HepG2 (cell line): ENCODE measurements around the gene AUTS2. TPM values are rescaled to one million over a fixed set of nuclear protein-coding genes. Genes with fewer than 3 reads are reported as not detected.

Experiments
- ATAC-seq: fragments of 200-7000 bp; cut with Tn5 transposase; 3 replicates; pipeline ENCODE4 v1.9.1; 2020; ENCODE audit warnings: mild to moderate bottlenecking, moderate library complexity
- BruUV-seq: library from RNA; stranded (reverse); fragments of 400-500 nt; replicated peaks from 2 replicates; lab custom pipeline; 2021; lab: Mats Ljungman, UMichigan
- CTCF ChIA-PET: fragments of 300-600 bp; formaldehyde crosslinking; extraction: SDS; loops from one replicate; lab custom pipeline; 2021; ENCODE audit warnings: low total read pairs, inconsistent platforms, low intra/inter-chr PET ratio; lab: Yijun Ruan, JAX
- POLR2A ChIA-PET: fragments of 350-600 bp; sonication (Branson Sonifier 250); formaldehyde crosslinking; loops from one replicate; lab custom pipeline; 2020; ENCODE audit warnings: antibody characterized with exemption, inconsistent platforms; lab: Yijun Ruan, JAX
- DNase-seq: peaks from one replicate; pipeline ENCODE4 v3.0.0-alpha.2; 2015; ENCODE audit warnings: low spot score
- FAIRE-seq: peaks from 3 replicates; lab custom pipeline; 2011; peaks lifted over from hg19 to GRCh38; lab: Jason Lieb, UNC
- H2AFZ ChIP-seq: one replicate; pipeline ENCODE4 v1.6.1; 2011; ENCODE audit warnings: low read length, inconsistent platforms
- H3K27ac ChIP-seq: fragments of 300-600 bp; 3 replicates; pipeline ENCODE4 v1.8.0; 2011; ENCODE audit warnings: mixed run types, mild to moderate bottlenecking, mixed read lengths, low read length, inconsistent platforms; ENCODE audit not compliant: insufficient read depth; ENCODE audit errors: extremely low read length
- H3K27me3 ChIP-seq, 2 experiments: fragments of 200-600 bp in 1 of 2; 2 replicates in 1 of 2; 3 replicates in 1 of 2; pipeline versions ENCODE4 v1.6.0 to v1.8.0; 2011; ENCODE audit warnings: low read length in 2 of 2, mild to moderate bottlenecking in 2 of 2, moderate library complexity in 2 of 2, inconsistent platforms in 1 of 2; ENCODE audit not compliant: insufficient read depth in 2 of 2, control insufficient read depth in 1 of 2
- H3K36me3 ChIP-seq, 2 experiments: fragments of 200-600 bp in 1 of 2; replicated peaks in 1 of 2; 2 replicates in 1 of 2; 3 replicates in 1 of 2; pipeline versions ENCODE4 v1.5.1 to v1.8.0; 2011; ENCODE audit warnings: low read length in 2 of 2, inconsistent platforms in 1 of 2; ENCODE audit not compliant: insufficient read depth in 2 of 2, control insufficient read depth in 1 of 2
- H3K4me1 ChIP-seq: 2 replicates; pipeline ENCODE4 v1.5.1; 2012; ENCODE audit warnings: low read length, inconsistent platforms; ENCODE audit not compliant: insufficient read depth
- H3K4me2 ChIP-seq: 2 replicates; pipeline ENCODE4 v1.6.0; 2011; ENCODE audit warnings: low read depth, low read length, inconsistent platforms
- H3K4me3 ChIP-seq, 3 experiments: fragments of 200-600 bp in 1 of 3; sonication (generic), shearing (Covaris generic) in 1 of 3; replicated peaks in 1 of 3; 2 replicates each; pipeline ENCODE4 v1.5.1; 2011 to 2016; ENCODE audit warnings: low read length in 3 of 3, inconsistent platforms in 2 of 3, low read depth in 2 of 3, mild to moderate bottlenecking in 2 of 3, control low read depth in 1 of 3, mixed read lengths in 1 of 3; ENCODE audit not compliant: insufficient read depth in 1 of 3
- H3K79me2 ChIP-seq: one replicate; pipeline ENCODE4 v1.6.1; 2011; ENCODE audit warnings: low read length, inconsistent platforms; ENCODE audit not compliant: insufficient read depth
- H3K9ac ChIP-seq: 2 replicates; pipeline ENCODE4 v1.6.0; 2011; ENCODE audit warnings: mild to moderate bottlenecking, low read depth, low read length, inconsistent platforms; ENCODE audit not compliant: insufficient read depth
- H3K9me3 ChIP-seq: 2 replicates; pipeline ENCODE4 v1.5.1; 2012; ENCODE audit warnings: mild to moderate bottlenecking, low read length
- H4K20me1 ChIP-seq: 2 replicates; pipeline ENCODE4 v1.6.0; 2011; ENCODE audit warnings: inconsistent platforms, mild to moderate bottlenecking, low read length, moderate library complexity; ENCODE audit not compliant: insufficient read depth
- CBFB ChIP-seq: sonication (generic); formaldehyde crosslinking; IDR thresholded peaks from 2 replicates; pipeline ENCODE4 v1.4.0; 2020; ENCODE audit warnings: missing genetic modification reagents
- CENPT ChIP-seq: sonication (generic); formaldehyde crosslinking; IDR thresholded peaks from 2 replicates; pipeline ENCODE4 v1.8.0; 2022; ENCODE audit warnings: low read depth, mild to moderate bottlenecking, moderate library complexity, missing genetic modification reagents
- E2F2 ChIP-seq: sonication (generic); formaldehyde crosslinking; IDR thresholded peaks from 2 replicates; pipeline ENCODE4 v1.4.0; 2020; ENCODE audit warnings: missing genetic modification reagents, borderline replicate concordance
- KLF16 ChIP-seq, 2 experiments: sonication (generic) in 1 of 2; formaldehyde crosslinking in 1 of 2; IDR thresholded peaks; 2 replicates each; pipeline versions ENCODE4 v1.6.1 to v1.8.0; 2016 to 2023; ENCODE audit warnings: missing genetic modification reagents in 2 of 2, missing compliant biosample characterization in 1 of 2
- THRA ChIP-seq: sonication (generic); formaldehyde crosslinking; IDR thresholded peaks from 2 replicates; pipeline ENCODE4 v1.4.0; 2020; ENCODE audit warnings: missing genetic modification reagents, borderline replicate concordance
- ZBTB43 ChIP-seq: sonication (generic); formaldehyde crosslinking; conservative IDR thresholded peaks from 2 replicates; pipeline ENCODE4 v1.4.0; 2020; ENCODE audit warnings: missing genetic modification reagents
- ZNF766 ChIP-seq: sonication (generic); formaldehyde crosslinking; IDR thresholded peaks from 2 replicates; pipeline ENCODE4 v1.5.0; 2020; ENCODE audit warnings: missing genetic modification reagents, borderline replicate concordance
- ZNF775 ChIP-seq: sonication (generic); formaldehyde crosslinking; IDR thresholded peaks from 2 replicates; pipeline ENCODE4 v1.4.0; 2020; ENCODE audit warnings: missing genetic modification reagents, mild to moderate bottlenecking, moderate library complexity, borderline replicate concordance
- ZNF883 ChIP-seq: sonication (generic); formaldehyde crosslinking; IDR thresholded peaks from 2 replicates; pipeline ENCODE4 v1.5.1; 2020; ENCODE audit warnings: mild to moderate bottlenecking, missing genetic modification reagents; ENCODE audit errors: not compliant biosample characterization
- WGBS: methylation state at CpG from one replicate; pipeline ENCODE4 v1.1.6; 2017; ENCODE audit warnings: low lambda C conversion rate; 5-methylcytosine and 5-hydroxymethylcytosine counted together
- in situ Hi-C: cut with HindIII; loops from 2 replicates; pipeline ENCODE4 v1.10.0; 2017; ENCODE audit warnings: low pct_unique_long_range_greater_than_20kb; ENCODE audit not compliant: extremely low pct_ligation_motif_present
- intact Hi-C: fragments of 100-400 bp; cut with micrococcal nuclease; formaldehyde crosslinking; loops from one replicate; pipeline ENCODE4 v1.10.0; 2022; ENCODE audit not compliant: unreplicated experiment
- polyA plus RNA-seq, 8 experiments: library from polyadenylated mRNA; depleted of rRNA in 3 of 8; stranded (reverse) in 7 of 8; unstranded in 1 of 8; fragments of >200 nt; fragmentation: Illumina TruSeq in 4 of 8; extraction: Trizol in 4 of 8; gene quantifications; 2 replicates each; pipeline versions ENCODE4 v1.2.1 to v1.2.3, GENCODE V29; 2011 to 2016; ENCODE audit warnings: low read depth in 4 of 8, missing spikeins in 1 of 8, mixed read lengths in 1 of 8; ENCODE audit not compliant: insufficient read depth in 1 of 8
- total RNA-seq, 5 experiments: library from RNA; depleted of rRNA; stranded (reverse); fragments of >200 nt; fragmentation: Illumina TruSeq; extraction: Trizol; gene quantifications; 2 replicates each; pipeline ENCODE4 v1.2.3, GENCODE V29; 2016; ENCODE audit warnings: low read depth in 1 of 5

The AUTS2 gene
- total and polyA plus RNA-seq, 2 of the 13 experiments (the other 11 are each of a cell fraction or from before 2014, with no cell fraction given) = 0.38 TPM; not detected in 1

DNA sequence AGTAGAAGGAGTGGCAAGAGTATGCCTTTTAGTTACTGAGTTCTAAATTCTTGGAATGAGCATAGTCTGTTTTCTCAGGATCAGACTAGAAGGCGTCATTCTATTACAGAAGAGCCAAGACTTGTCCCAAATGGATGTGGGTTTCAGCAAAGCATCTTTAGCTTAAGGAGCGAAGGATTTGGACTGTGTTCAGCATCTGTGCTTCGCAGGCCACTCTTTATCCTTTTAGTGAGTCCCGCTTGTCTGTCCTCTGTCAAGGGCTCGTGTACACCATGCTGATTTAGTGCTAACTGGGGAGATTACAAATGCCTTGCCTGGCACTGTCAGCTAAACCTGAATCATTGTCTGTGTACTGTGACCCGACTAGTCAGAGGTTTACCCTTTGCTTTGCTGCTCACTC lies 465.7 kb downstream of the AUTS2 start (continued):
- TF ChIP-seq ZNF775 (CRISPR knock-in tag) = no peak

- Histone ChIP-seq H3K27me3 (no peaks in the 10 kb centered on the region), H3K4me1 (no peaks in the 10 kb centered on the region), H4K20me1 (no peaks in the 10 kb centered on the region), H3K9me3 (no peaks in the 10 kb centered on the region), H3K4me3 (no peak overlapping the region), H2AFZ (no peak overlapping the region), H3K79me2 (no peaks in the 10 kb centered on the region), H3K36me3 (no peaks in the 10 kb centered on the region), H3K27ac (no peak overlapping the region)
- intact Hi-C loops = no loop called here
- ChIA-PET POLR2A (no interaction called here), CTCF (no interaction called here)
- no peak for DNase-seq
- BruUV-seq = no TSS peak
- WGBS = 42% methylated on average over 2 of the region's 2 CpGs
- ATAC-seq = no peak
- TF ChIP-seq E2F2 (CRISPR knock-in tag) (no peak), ZNF883 (CRISPR knock-in tag) (no peak), ZNF766 (no peak), ZBTB43 (CRISPR knock-in tag) (no peak), CBFB (CRISPR knock-in tag) (no peak), THRA (CRISPR knock-in tag) (no peak), CENPT (CRISPR knock-in tag) (no peak), KLF16 (CRISPR knock-in tag; IDR thresholded peaks at IDR 0.05) (no peak)
- TF ChIP-seq, all 625 proteins: peak for 0
- in situ Hi-C loops = no loop called here
- no peak overlapping the region for H3K9ac ChIP-seq
- H3K4me2 ChIP-seq = no peak overlapping the region
- no peak for FAIRE-seq
Measured at GRCh38 chr7:70066844-70067243, 468.6 kb downstream of the AUTS2 start.
